Parathyroid adenoma (tissue), 2 donors: ENCODE data around the gene CLDND2.

Source experiments
- H2AFZ ChIP-seq: fragments of 300-600 bp; sonication (generic); one replicate; pipeline ENCODE4 v1.7.0; 2017; ENCODE audit warnings: antibody characterized with exemption, mild to moderate bottlenecking
- H3K27ac ChIP-seq: fragments of 300-600 bp; sonication (generic); one replicate; pipeline ENCODE4 v1.7.0; 2017
- H3K27me3 ChIP-seq: fragments of 300-600 bp; sonication (generic); one replicate; pipeline ENCODE4 v1.7.0; 2017; ENCODE audit warnings: low read length; ENCODE audit not compliant: control insufficient read depth, insufficient read depth
- H3K36me3 ChIP-seq: fragments of 300-600 bp; sonication (generic); one replicate; pipeline ENCODE4 v1.7.0; 2017; ENCODE audit warnings: low read length; ENCODE audit not compliant: control insufficient read depth, insufficient read depth
- H3K4me1 ChIP-seq: fragments of 300-600 bp; sonication (generic); one replicate; pipeline ENCODE4 v1.7.0; 2017; ENCODE audit warnings: control low read depth
- H3K4me2 ChIP-seq: fragments of 300-600 bp; sonication (generic); one replicate; pipeline ENCODE4 v1.7.0; 2017; ENCODE audit warnings: low read length
- H3K4me3 ChIP-seq: fragments of 300-600 bp; sonication (generic); one replicate; pipeline ENCODE4 v1.7.0; 2017; ENCODE audit warnings: low read depth, low read length
- H3K79me2 ChIP-seq: fragments of 300-600 bp; sonication (generic); one replicate; pipeline ENCODE4 v1.7.0; 2017; ENCODE audit warnings: control low read depth
- H3K9ac ChIP-seq: fragments of 300-600 bp; sonication (generic); one replicate; pipeline ENCODE4 v1.7.0; 2017; ENCODE audit warnings: mild to moderate bottlenecking
- H3K9me3 ChIP-seq: fragments of 300-600 bp; sonication (generic); one replicate; pipeline ENCODE4 v1.7.0; 2017; ENCODE audit warnings: low read length; ENCODE audit not compliant: control insufficient read depth
- TF ChIP-seq, protein P1 (sequence below): fragments of 300-600 bp; sonication (generic); IDR thresholded peaks from one replicate; pipeline ENCODE4 v1.7.0; 2017; ENCODE audit warnings: antibody characterized with exemption, mild to moderate bottlenecking
- donor health status: primary hyperparathyroidism.

CLDND2 gene

DNA sequence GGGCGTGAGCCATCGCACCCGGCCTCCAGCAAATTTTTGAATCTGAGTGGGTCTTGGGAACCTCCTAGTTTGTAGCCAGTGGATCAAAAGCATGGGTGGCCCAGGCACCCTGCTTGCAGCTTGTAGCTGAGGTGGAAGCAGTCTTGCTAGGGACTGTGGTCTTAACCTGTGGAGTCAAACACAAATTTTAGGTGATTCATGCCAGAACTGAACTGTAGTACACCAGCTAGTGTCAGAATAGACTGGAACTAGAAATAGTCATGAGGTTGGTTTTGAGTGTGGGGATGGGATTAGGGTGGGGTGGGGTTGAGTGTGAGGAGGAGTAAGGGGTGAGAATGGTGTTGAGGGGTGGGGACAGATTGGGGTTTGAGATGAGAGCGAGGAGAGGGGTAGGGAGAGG lies 13.2 kb upstream of the CLDND2 start:
- Histone ChIP-seq H3K79me2 (no peaks in the 10 kb centered on the region), H3K9ac (no peak overlapping the region), H3K27ac (no peak overlapping the region), H3K4me3 (no peak overlapping the region), H2AFZ (no peak overlapping the region), H3K4me2 (no peak overlapping the region), H3K9me3 (no peaks in the 10 kb centered on the region), H3K4me1 (peaks cover 4% of the 10 kb centered on the region), H3K36me3 (no peaks in the 10 kb centered on the region), H3K27me3 (no peaks in the 10 kb centered on the region)
- TF ChIP-seq, protein P1, sequence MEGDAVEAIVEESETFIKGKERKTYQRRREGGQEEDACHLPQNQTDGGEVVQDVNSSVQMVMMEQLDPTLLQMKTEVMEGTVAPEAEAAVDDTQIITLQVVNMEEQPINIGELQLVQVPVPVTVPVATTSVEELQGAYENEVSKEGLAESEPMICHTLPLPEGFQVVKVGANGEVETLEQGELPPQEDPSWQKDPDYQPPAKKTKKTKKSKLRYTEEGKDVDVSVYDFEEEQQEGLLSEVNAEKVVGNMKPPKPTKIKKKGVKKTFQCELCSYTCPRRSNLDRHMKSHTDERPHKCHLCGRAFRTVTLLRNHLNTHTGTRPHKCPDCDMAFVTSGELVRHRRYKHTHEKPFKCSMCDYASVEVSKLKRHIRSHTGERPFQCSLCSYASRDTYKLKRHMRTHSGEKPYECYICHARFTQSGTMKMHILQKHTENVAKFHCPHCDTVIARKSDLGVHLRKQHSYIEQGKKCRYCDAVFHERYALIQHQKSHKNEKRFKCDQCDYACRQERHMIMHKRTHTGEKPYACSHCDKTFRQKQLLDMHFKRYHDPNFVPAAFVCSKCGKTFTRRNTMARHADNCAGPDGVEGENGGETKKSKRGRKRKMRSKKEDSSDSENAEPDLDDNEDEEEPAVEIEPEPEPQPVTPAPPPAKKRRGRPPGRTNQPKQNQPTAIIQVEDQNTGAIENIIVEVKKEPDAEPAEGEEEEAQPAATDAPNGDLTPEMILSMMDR = no peak

GRCh38 chr19:51380379-51380778 lies 11.6 kb upstream of the CLDND2 start:
- no peak overlapping the region for H3K27ac ChIP-seq
- TF ChIP-seq, protein P1 = no peak
- H3K27me3 ChIP-seq = no peaks in the 10 kb centered on the region
- no peaks in the 10 kb centered on the region for H3K79me2 ChIP-seq
- H3K36me3 ChIP-seq = no peaks in the 10 kb centered on the region
- H3K9me3 ChIP-seq = no peaks in the 10 kb centered on the region
- H3K4me1 ChIP-seq = peaks cover under 1% of the 10 kb centered on the region
- H3K9ac ChIP-seq = no peak overlapping the region
- no peak overlapping the region for H3K4me3 ChIP-seq
- no peak overlapping the region for H3K4me2 ChIP-seq
- H2AFZ ChIP-seq = no peak overlapping the region

DNA sequence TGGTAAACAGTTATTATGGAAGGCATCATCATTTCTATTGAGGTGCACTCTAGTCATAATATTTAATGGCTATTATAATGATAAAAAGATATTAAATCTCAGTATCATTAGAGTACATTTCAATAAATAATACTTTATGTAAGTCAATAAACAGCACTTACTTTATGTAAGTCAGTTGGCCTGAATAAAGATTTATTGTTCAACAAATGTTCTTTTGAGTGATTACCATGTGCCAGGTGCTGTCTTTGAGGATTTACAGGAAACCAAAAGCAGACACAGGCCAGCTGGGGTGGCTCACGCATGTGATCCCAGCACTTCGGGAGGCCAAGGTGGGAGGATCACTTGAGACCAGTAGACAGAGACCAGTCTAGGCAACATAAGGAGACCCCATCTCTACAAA lies 8.6 kb upstream of the CLDND2 start:
- H3K9ac ChIP-seq = no peak overlapping the region
- TF ChIP-seq, protein P1 = no peak
- H3K4me3 ChIP-seq = no peak overlapping the region
- H3K27me3 ChIP-seq = no peaks in the 10 kb centered on the region
- no peaks in the 10 kb centered on the region for H3K79me2 ChIP-seq
- no peaks in the 10 kb centered on the region for H3K9me3 ChIP-seq
- H3K36me3 ChIP-seq = no peaks in the 10 kb centered on the region
- no peak overlapping the region for H3K27ac ChIP-seq
- H2AFZ ChIP-seq = no peak overlapping the region
- no peaks in the 10 kb centered on the region for H3K4me1 ChIP-seq
- H3K4me2 ChIP-seq = no peak overlapping the region

DNA sequence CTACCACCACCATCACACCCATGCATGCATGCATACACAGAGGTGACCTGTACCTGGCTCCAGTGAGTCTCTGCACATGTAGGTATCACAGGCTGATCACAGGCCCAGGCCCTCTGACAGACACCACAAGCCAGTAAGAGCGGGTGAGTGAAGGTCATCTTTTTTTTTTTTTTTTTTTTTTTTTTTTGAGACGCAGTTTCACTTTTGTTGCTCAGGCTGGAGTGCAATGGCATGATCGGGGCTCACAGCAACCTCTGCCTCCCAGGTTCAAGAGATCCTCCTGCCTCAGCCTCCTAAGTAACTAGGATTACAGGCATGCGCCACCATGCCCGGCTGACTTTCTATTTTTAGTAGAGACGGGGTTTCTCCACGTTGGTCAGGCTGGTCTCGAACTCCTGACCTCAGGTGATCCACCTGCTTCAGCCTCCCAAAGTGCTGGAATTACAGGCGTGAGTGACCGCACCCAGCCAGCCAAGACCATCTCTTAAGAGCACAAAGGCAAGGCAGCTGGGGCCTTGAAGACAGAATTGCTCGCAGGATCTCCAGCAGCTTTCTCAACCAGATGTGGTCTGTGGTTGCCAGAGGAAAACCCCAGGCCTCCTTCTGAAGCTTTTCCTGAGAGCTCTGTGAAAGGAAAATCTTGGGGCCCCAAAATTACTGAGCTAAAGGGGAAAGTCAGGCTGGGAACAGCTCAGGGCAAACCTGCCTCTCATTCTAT lies 6.9 kb upstream of the CLDND2 start:
- Histone ChIP-seq H3K27ac (no peak overlapping the region), H3K27me3 (no peaks in the 10 kb centered on the region), H2AFZ (no peak overlapping the region), H3K4me1 (no peaks in the 10 kb centered on the region), H3K36me3 (no peaks in the 10 kb centered on the region), H3K79me2 (no peaks in the 10 kb centered on the region), H3K4me2 (no peak overlapping the region), H3K4me3 (no peak overlapping the region), H3K9me3 (no peaks in the 10 kb centered on the region), H3K9ac (no peak overlapping the region)
- TF ChIP-seq, protein P1 = no peak
